ENCODE measurements around the gene ARNT2.

DNA sequence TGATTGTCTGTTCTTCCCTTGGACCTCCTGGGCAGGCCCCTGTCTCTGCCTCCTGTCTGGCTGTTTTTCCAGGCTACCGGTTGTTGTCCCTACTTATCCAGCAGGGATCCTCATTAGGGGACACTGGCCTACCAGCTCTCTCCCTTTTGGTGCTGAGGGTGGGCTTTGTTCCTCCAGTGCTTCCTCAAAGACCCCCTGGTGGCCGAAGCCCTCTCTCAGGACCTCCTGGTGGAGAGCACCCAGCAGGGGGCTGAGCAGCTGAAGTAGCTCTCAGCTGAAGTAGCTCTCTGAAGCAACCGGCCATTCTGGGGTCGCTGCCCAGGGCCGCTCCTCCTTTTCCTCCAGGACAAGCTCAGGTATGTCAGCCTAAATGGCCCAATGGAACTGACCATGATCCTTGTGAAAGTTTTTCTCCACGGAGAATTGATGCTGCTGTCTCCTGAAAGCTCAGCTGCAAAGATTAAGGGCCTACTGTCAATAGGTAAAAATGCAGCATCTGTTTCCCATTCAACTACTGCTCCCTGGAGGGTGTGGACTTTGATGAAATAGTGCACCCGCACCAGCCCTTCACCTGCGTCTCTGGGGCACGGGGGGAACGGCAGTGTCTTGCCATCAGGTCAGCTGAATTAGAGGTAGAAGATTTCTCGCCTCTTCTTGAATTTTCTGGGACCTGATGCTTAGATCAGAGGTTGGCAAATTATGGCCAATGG is 27.6 kb downstream of the ARNT2 start:
- TF ChIP-seq POLR2AphosphoS5 (IDR thresholded peaks at IDR 0.05; ENCODE audit: low read depth, low read length): no peak
- no peak for TF ChIP-seq TAF1 (IDR thresholded peaks at IDR 0.05; ENCODE audit: low read depth, low read length)
- no peak for TF ChIP-seq SPI1 (IDR thresholded peaks at IDR 0.05; ENCODE audit: low read depth, low read length)
- no peak for TF ChIP-seq POLR2A (IDR thresholded peaks at IDR 0.05; ENCODE audit: low read depth, low read length)
- no peak for TF ChIP-seq POU2F2 (IDR thresholded peaks at IDR 0.05; ENCODE audit: low read depth, low read length)
- TF ChIP-seq PAX5 (IDR thresholded peaks at IDR 0.05; ENCODE audit: insufficient read depth, low read length, severe bottlenecking): no peak
